ENCODE results near the gene EPAS1. TPM values are rescaled to one million over a fixed set of nuclear protein-coding genes. Genes with fewer than 3 reads are reported as not detected.

Gene EPAS1
- total RNA-seq, 1 donor = 45.6 TPM

DNA sequence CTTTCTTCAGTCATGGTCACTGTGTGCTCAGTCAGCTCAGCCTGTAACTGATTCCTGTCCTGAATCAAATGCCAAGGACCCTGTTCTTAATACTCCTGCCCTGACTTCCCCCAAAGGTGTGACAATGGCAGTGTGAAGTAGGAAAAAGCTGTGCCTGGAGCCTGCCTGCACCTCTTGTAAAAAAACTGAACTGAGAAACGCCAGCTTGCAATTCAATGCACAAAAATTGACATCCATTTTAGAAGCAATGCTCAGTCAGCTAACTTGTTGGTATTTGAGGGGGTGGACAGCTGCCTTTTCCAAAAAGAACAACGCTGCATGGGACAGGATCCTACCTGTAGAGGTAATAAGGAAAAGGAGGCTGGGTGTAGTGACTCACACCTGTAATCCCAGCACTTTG is 115.9 kb downstream of the EPAS1 start:
- TF ChIP-seq, protein P1, sequence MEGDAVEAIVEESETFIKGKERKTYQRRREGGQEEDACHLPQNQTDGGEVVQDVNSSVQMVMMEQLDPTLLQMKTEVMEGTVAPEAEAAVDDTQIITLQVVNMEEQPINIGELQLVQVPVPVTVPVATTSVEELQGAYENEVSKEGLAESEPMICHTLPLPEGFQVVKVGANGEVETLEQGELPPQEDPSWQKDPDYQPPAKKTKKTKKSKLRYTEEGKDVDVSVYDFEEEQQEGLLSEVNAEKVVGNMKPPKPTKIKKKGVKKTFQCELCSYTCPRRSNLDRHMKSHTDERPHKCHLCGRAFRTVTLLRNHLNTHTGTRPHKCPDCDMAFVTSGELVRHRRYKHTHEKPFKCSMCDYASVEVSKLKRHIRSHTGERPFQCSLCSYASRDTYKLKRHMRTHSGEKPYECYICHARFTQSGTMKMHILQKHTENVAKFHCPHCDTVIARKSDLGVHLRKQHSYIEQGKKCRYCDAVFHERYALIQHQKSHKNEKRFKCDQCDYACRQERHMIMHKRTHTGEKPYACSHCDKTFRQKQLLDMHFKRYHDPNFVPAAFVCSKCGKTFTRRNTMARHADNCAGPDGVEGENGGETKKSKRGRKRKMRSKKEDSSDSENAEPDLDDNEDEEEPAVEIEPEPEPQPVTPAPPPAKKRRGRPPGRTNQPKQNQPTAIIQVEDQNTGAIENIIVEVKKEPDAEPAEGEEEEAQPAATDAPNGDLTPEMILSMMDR (IDR thresholded peaks at IDR 0.05; ENCODE audit: insufficient read depth, low read length) = no peak
- DNase-seq (ENCODE audit: low read depth) = no peak
- H3K4me3 ChIP-seq (ENCODE audit: low read depth, low read length) = no peak overlapping the region

DNA sequence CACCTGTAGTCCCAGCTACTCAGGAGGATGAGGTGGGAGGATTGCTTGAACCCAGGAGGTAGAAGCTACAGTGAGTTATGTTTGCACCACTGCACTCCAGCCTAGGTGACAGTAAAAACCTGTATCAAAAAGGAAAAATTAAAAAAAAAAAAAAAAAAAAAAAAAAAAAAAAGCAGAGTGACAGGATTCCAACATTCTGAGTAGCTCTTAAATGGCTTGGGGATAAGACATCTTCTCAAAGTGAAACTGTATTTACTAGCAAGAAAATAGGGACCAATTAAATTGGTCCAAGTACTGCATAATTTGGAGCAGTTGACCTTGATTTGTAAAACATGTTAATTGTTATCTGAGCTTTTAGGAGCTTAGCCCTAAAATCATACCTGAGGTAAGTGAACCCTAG is 116.4 kb downstream of the EPAS1 start:
- DNase-seq (ENCODE audit: low read depth) = no peak
- TF ChIP-seq, protein P1 (IDR thresholded peaks at IDR 0.05; ENCODE audit: insufficient read depth, low read length) = no peak
- H3K4me3 ChIP-seq (ENCODE audit: low read depth, low read length) = no peak overlapping the region

DNA sequence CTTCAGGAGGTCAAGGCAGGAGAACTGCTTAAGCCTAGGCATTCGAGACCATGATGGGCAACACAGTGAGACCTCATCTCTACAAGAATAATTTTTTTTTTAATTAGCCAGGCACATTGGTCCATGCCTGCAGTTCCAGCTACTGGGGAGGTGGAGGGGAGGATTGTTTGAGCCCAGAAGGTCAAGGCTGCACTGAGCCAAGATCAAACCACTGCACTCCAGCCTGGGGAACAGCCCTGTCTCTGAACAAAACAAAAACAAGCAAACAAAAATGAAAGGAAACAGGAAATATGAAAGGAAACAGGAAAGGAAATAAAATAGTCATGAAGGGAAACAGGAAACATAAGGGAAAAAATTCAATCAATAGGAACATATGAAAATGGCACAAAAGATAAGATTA is 117.5 kb downstream of the EPAS1 start:
- TF ChIP-seq, protein P1 (IDR thresholded peaks at IDR 0.05; ENCODE audit: insufficient read depth, low read length) = no peak
- DNase-seq (ENCODE audit: low read depth) = no peak
- H3K4me3 ChIP-seq (ENCODE audit: low read depth, low read length) = no peak overlapping the region

DNA sequence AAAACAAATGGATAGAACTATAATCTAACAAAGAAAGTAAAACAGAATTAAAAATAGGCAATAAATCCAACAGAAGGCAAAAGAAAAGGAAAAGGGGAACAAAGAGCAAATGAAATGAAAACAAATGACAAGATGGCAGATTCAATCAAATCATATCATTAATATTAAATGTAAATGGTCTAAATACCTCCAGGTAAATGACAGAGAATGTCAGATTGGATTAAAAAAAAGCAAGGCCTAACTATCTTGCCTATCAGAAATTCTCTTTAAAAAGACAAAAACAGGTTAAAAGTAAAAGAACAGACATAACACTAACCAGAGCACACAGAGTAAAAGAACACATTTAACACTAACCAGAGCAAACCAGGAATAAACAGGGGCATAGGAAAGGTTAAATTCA is 119.1 kb downstream of the EPAS1 start:
- DNase-seq (ENCODE audit: low read depth) = no peak
- TF ChIP-seq, protein P1 (IDR thresholded peaks at IDR 0.05; ENCODE audit: insufficient read depth, low read length) = no peak

DNA sequence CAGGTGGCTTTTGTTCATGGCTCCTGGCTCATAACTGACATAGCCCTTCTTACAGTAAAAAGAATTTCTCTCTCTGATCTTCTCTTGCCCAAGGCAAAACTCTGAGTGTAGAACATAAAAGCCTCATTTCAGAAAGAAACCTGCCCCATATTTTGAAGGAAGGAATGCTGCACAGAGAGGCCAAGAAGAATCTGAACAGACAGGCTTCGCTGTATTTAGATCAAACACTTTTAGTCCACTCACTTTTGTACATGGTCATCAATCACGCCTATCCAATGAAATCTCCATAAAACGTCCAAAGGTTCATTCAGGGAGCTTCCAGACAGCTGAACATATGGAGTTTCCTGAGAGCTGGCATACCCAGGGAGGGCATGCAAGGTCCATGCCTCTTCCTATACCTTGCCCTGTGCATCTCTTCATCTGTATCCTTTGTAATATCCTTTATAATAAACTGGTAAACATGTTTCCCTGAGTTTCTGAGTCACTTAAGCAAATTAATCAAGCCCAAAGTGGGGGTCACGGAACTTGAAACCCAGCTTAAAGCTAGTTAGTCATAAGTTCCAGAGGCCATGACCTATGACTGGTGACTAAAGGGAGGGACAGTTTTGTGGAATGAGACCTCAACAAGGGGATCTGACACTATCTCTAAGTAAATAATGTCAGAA is 119.7 kb downstream of the EPAS1 start:
- H3K4me3 ChIP-seq (ENCODE audit: low read depth, low read length) = no peak overlapping the region
- no peak for DNase-seq (ENCODE audit: low read depth)
- TF ChIP-seq, protein P1 (IDR thresholded peaks at IDR 0.05; ENCODE audit: insufficient read depth, low read length) = no peak

More for the DNA sequence above, 119.1 kb downstream of the EPAS1 start:
- H3K4me3 ChIP-seq (ENCODE audit: low read depth, low read length) = no peak overlapping the region

DNA sequence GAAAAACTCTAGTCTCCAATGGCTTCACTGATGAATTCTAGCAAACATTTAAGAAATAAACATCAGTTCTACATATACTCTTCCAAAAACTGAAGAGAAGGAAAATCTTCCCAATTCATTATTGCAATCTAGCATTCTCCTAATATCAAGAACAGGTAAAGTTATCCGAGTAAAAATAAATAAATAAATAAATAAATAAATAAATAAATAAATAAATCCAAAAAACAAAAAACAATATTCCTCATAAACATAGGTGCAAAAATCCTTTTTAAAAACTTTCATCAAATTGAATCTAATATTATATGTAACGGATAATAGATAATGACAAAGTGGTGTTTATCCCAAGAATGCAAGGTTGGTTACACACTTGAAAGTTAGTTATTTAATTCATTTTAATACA is 123.7 kb downstream of the EPAS1 start:
- TF ChIP-seq, protein P1 (IDR thresholded peaks at IDR 0.05; ENCODE audit: insufficient read depth, low read length) = no peak
- no peak overlapping the region for H3K4me3 ChIP-seq (ENCODE audit: low read depth, low read length)

DNA sequence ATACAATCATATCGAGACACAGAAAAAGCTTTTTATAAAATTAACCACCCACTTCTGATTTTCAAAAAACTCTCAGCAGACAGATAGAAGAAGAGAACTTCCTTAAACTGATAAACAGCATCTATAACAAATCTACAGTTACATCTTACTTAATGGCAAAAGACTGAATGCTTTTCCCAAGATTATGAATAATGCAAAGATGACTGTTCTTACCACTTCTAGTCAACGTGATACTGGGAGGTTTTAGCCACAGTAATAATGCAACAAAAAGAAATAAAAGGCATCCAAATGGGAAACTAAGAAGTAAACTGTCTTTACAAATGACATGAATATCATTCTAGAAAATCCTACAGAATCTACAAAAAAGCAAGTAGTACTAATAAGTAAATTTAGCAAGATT is 124.2 kb downstream of the EPAS1 start:
- H3K4me3 ChIP-seq (ENCODE audit: low read depth, low read length) = no peak overlapping the region
- TF ChIP-seq, protein P1 (IDR thresholded peaks at IDR 0.05; ENCODE audit: insufficient read depth, low read length) = no peak
- no peak for DNase-seq (ENCODE audit: low read depth)

More for the DNA sequence above, 123.7 kb downstream of the EPAS1 start:
- no peak for DNase-seq (ENCODE audit: low read depth)

Measured in fibroblast of the aortic adventitia (primary cell).